Prostate gland (tissue), 2 donors: ENCODE measurements around the gene MBOAT1.

Experiments used
- POLR2AphosphoS5 ChIP-seq: sonication (generic); formaldehyde crosslinking; IDR thresholded peaks from one replicate; pipeline ENCODE4 v1.6.1; 2017; ENCODE audit warnings: antibody characterized with exemption
- TF ChIP-seq, protein P1 (sequence below), 4 experiments: fragments of 200-600 bp in 2 of 4; fragments of 450-650 bp in 2 of 4; sonication (generic) in 2 of 4; IDR thresholded peaks; 1 replicate in 3 of 4; 2 replicates in 1 of 4; pipeline ENCODE4 v1.5.1; 2016 to 2019; ENCODE audit warnings: antibody characterized with exemption in 4 of 4, mild to moderate bottlenecking in 2 of 4, moderate library complexity in 2 of 4

DNA sequence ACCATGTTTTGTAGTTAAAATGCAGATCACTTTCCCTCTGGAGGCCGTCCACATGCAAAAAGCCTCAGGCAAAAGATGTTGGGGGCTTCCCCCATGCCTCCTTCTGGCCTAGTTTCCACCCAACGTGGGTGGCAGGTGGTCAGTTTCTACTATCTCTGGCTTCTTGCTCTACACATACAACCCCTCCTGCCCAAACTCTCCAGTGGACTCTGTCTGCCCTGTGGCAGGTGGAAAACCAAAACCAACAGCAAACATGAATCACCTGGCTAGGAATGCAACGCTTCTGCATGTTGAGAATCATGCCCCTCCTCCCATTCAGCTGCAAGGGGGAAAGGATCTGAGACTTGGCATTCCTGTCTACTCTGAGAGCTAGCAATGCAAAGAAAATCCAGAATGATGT lies 94.8 kb downstream of the MBOAT1 start:
- TF ChIP-seq POLR2AphosphoS5: no peak
- TF ChIP-seq, protein P1, sequence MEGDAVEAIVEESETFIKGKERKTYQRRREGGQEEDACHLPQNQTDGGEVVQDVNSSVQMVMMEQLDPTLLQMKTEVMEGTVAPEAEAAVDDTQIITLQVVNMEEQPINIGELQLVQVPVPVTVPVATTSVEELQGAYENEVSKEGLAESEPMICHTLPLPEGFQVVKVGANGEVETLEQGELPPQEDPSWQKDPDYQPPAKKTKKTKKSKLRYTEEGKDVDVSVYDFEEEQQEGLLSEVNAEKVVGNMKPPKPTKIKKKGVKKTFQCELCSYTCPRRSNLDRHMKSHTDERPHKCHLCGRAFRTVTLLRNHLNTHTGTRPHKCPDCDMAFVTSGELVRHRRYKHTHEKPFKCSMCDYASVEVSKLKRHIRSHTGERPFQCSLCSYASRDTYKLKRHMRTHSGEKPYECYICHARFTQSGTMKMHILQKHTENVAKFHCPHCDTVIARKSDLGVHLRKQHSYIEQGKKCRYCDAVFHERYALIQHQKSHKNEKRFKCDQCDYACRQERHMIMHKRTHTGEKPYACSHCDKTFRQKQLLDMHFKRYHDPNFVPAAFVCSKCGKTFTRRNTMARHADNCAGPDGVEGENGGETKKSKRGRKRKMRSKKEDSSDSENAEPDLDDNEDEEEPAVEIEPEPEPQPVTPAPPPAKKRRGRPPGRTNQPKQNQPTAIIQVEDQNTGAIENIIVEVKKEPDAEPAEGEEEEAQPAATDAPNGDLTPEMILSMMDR (IDR thresholded peaks at IDR 0.05): no peak
